ENCODE results near the gene CD69.
A peak's percentile ranks its signal among the peaks of the same experiment; 100 is the strongest.
"Not testable (repeated sequence)": the region's sequence is repeated elsewhere in the genome, so short reads cannot be mapped to it uniquely, and the experiment has no call there.

Gene CD69

DNA sequence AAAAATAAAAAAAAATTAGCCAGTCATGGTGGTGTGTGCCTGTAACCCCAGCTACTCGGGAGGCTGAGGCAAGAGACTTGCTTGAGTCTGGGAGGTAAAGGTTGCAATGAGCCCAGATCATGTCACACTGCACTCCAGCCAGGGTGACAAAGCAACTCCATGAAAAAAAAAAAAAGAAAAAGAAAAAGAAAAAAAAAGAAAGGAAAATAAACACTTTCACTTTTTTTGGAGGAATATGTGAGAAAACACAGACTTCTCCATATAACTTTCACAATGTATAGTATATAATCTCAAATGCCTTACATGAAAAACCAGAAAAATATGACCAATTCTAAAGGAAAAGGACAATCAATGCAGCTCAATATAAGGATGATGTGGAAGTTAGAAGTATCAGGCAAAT lies 36.7 kb downstream of the CD69 start:
- FAIRE-seq (no peak), DNase-seq (ENCODE audit: low spot score) (no peak)

DNA sequence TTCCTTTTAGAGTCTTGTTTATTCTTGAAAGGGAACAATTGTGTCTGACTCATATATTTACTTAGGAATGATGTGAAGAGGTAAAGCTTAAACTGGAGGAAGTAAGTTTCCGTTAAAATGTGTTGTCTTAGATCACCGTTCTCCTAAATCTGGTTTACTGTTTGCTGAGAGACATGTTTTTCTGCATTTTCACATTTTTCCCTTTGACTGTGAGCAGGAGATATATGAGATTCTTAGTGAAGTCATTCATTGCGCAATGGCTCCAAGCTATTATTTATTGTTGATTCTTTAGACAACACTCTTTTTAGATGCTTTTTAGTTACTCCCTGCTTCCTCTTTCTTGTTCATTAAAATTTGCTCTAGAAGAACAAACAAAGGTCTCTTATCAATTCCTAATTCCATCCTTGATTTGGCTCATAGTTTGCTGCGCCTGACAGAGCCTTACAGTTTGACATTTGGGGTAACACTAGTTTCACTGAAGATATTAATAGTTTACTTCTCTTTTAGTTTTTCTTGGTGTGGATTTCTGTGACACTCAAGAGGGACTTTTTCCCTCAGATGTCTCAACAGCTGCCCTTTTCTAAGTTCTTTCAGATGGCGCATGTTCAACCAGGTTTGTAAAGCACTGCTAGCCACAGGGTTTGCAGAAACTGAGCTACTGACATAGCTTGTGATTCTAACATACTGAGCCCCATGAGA lies 39.2 kb downstream of the CD69 start:
- DNase-seq (ENCODE audit: low spot score) (peak; percentile 37), FAIRE-seq (no peak)

DNA sequence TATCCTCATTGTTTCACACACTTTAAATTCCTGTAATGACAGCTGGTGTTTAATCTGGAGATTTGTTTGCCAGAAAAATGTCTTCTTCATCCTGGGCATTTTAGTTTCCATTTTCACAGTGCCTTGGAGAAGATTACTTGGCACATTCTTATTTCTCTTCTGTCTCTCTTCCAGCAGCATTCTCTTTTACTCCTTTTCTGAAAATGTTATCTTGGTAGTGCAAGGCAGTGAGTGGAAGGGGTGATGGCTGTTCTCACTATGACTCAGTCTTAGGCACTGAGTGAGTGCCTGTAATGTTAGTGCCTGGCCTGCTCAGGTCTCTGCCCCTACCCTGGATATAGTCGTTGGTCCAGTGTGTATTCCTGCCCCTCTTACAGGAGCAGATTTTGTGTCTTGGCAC lies 40.9 kb downstream of the CD69 start:
- DNase-seq (ENCODE audit: low spot score): no peak
- no peak for FAIRE-seq

DNA sequence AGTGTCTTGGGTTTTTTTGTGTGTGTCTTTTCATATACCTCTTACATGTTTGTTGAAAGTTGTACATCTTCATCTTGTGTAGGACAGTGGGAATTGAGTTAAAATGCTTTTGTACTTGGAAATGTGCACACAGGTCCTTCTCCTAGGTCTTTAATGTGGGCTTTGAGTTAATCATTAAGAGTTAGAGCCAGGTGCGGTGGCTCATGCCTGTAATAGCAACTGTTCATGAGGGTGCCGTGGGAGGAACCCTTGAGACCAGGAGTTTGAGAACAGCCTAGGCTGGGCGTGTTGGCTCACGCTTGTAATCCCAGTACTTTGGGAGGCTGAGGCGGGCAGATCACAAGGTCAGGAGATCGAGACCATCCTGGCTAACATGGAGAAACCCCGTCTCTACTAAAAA lies 41.7 kb downstream of the CD69 start:
- FAIRE-seq: no peak
- no peak for DNase-seq (ENCODE audit: low spot score)

DNA sequence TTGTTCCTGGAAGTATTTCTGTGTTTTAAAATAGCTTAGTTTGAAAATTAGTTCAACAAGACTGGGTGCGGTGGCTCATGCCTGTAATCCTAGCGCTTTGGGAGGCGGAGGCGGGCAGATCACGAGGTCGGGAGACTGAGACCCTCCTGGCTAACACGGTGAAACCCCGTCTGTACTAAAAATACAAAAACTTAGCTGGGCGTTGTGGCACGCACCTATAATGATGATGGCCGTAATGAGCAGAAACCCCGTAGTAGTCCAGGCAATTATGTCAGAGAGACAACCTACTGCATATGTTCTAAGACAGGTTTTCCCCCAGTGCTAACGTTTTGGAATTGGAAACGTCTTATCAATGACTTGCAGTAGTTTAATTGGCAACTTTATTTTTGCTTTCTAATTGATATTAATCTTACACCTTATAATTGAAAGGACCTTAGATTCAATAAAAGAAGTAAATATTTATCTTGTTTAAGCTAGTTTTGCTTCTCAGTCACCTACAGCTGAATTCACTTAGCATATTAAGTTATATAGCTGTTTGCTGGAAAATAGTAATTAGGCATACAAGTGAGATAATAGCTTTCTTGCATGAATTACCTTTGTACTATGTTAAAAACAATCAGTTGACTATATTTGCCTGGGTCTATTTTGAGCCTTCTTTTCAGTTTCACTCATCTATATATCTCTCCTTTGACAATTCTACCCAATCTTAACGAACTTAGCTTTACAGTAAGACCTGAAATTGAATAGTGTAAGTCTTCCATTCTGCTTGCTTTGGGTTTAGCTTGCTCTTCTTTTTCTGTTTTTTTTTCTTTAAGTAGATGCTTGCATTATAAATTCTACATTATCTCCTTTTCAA lies 43.4 kb downstream of the CD69 start:
- no peak for FAIRE-seq
- no peak for DNase-seq (ENCODE audit: low spot score)

DNA sequence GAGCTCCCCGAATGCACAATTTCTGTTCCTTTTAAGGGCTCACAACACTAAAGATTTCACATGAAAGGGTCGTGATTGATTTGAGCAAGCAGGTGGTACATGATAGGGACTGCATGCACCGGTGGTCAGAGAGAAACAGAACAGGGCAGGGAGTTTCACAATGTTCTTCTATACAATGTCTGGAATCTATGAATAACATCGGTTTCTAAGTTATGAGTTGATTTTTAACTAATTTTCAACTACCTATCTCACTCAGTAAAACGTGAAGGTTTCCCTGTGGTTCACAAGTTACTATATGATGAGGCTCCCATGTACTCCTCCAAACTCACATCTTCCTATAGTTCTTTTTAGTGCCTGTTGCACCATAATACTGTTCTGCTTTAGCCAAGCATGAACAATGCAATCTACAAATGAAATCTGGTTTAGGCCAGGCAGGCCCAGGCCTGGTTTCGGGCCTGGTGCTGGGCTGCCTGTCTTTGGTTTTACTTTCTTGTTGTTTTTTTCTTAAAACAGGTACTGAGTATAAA lies 47.6 kb downstream of the CD69 start:
- DNase-seq (ENCODE audit: low spot score): not testable (repeated sequence)

DNA sequence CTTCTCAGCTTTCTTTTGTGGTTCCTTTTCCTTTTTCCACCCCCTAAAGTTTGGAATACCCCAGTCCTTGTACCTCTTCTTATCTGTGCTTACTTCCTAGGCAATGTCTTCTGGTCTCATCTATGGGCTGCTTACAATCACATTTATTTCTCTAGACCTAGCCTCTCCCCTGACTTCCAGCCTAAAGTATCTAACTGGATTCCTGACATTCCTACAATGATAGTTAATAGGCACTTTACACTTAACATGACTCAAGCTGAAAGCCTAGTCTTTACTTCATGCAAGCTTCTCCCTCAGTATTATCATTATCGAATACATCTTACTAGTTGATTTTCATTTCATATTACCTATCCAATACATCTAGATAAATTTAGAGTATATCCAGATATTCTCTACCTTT lies 49.0 kb downstream of the CD69 start:
- FAIRE-seq: no peak
- DNase-seq (ENCODE audit: low spot score): peak; percentile 22

More for the DNA sequence above, 47.6 kb downstream of the CD69 start:
- FAIRE-seq: peak; percentile 59

DNA sequence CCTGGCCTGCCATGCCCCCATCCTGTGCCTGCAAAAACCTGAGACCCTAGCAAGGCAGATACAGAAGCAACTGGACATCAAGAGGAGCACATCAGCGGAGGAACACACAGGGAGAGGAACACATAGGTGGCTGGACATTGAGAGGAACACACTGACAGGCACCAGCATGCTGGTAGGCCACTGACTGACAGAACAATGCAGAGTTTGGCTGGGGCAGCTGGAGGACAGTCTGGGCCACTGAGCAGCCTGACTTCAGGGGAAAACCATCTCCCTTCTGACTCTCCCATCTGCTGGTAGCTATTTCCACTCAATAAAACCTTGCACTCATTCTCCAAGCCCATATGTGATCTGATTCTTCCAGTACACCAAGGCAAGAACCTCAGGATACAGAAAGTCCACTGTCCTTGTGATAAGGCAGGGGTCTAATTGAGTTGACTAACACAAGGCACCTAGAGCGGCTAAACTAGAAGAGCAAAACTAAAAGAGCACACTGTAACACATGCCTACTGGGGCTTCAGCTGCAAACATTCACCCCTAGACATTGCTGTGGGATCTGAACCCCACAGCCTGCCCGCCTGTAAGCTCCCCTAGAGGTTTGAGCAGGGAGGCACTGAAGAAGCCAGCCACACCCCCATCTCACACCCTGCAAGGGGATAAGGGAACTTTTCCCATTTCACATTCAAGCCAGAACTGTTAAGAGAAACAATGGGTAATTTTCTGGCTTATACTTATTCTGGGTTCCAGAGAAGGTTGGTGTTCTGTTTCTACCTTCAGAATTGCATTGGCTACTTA lies 49.9 kb downstream of the CD69 start:
- no peak for FAIRE-seq
- no peak for DNase-seq (ENCODE audit: low spot score)

DNA sequence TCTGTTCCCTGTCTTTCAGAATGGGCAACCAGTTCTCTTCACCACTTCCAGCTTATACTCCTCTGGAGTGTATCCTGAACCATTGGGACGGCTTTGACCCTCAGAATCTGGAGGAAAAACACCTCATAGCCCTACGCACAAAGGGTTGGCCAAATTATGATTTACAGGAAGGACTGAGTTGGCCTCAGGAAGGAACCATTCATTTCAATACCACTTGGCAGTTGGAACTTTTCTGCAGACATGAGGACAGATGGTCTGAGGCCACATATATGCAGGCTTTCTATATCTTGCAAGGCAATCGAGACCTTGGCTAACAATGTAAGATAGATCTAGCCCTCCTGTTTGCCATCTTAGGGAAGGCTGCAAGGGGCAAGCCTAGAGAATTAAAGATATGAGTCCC lies 51.8 kb downstream of the CD69 start:
- FAIRE-seq (no peak), DNase-seq (ENCODE audit: low spot score) (no peak)

DNA sequence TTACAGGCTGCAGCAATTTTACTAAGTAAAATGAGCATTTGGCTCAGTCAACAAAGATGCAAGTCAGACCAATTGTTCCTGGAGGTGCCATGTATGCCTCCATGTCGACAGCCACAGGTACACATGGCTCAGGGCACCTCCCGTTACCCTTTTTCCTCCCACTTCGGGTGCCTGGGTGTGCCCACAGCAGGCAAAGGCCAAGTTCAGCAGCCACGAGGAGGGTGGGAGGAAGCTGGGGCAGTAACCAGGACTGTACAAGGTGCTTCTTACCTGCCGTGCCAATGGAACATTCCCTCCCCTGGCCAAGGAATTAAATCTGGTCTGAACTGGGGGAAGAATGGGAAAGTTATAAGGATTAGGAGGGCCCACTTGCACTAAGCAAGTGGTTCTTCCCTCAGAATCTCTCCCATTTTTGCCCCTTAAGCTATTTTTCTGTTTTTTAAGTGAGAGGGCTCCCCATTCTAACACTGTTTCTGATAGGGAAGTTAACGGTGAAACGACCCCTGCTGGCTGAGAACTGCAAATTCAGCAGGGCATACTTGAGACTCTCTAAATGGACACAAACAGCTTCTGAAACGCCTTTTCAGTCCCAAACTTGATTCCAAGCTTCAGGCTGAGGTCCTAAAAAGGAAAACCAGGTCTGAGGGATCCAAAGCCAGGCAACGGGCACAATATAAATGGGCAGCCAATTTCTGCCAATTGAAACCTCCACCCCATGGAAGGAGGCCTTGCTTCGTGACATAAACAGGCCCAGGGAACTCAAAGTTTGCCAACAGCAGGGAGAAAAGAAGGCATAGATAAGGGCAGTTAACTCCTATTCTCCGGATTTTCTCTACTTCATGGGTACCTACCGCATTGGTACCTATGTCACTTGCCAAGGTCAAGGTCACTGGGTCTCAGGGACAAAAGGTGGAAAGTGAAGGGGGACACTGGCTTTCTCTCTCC lies 52.6 kb downstream of the CD69 start:
- DNase-seq (ENCODE audit: low spot score): peak; percentile 45
- FAIRE-seq: peak; percentile 90

DNA sequence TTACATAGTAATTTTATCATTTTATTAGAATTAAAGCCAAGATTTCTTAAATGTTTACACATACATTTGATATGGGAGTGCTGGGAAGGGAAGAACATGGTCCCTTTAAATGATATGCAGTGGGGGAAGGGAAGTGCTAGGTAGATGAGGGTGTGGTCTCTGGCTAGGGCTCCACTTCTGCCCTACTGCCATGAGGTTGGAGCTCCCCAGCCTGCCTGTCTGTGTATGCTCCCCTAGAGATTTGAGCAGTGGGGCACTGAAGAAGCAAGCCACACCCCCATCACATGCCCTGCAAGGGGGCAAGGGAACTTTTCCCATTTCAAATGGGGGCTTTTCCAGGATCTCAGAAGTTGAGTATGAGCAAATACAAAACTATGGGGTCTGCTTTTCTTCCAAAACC lies 53.3 kb downstream of the CD69 start:
- FAIRE-seq (no peak), DNase-seq (ENCODE audit: low spot score) (no peak)

DNA sequence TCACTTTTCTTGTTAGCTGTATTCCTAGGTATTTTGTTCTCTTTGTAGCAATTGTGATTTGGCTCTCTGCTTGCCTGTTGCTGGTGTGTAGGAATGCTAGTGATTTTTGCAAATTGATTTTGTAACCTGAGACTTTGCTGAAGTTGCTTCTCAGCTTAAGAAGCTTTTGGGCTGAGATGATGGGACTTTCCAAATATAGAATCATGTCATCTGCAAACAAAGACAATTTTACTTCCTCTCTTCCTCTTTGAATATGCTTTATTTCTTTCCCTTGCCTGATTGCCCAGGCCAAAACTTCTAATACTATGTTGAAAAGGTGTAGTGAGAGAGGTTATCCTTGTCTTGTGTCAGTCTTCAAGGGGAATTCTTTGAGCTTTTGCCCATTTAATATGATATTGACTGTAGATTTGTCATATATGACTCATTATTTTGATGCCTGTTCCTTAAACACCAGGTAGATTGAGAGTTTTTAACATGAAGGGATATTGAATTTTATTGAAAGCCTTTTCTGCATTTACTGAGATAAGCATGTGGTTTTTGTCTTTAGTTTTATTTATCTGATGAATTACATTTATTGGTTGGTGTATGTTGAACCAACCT lies 54.5 kb downstream of the CD69 start:
- no peak for FAIRE-seq
- no peak for DNase-seq (ENCODE audit: low spot score)

DNA sequence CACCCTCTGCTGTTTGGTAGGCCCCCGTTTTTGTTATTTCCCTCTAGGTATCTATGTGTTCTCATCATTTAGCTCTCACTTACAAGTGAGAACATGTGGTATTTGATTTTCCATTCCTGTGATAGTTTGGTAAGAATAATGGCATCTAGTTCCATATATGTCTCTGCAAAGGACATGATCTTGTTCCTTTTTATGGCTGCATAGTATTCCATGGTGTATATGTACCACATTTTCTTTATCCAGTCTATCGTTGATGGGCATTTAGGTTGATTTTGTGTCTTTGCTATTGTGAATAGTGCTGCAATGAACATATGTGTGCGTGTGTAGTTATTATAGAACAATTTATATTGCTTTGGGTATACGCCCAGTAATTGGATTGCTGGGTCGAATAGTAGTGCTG lies 56.1 kb downstream of the CD69 start:
- DNase-seq (ENCODE audit: low spot score); FAIRE-seq: not testable (repeated sequence)

Data from urothelium cell line (cell line).